Measurements from ENCODE around the gene OR2T8.

GRCh38 chr1:247895163-247895637, 24.9 kb upstream of the OR2T8 start, which contains the start of gene OR2W3:
- TF ChIP-seq CREB5 (CRISPR knock-in tag; IDR thresholded peaks at IDR 0.05; ENCODE audit: low read depth) (no peak), TOX (CRISPR knock-in tag; IDR thresholded peaks at IDR 0.05; ENCODE audit: borderline replicate concordance) (no peak)
